Body of pancreas (tissue), 4 donors: ENCODE measurements around the gene SLF2. TPM values are rescaled to one million over a fixed set of nuclear protein-coding genes. Genes with fewer than 3 reads are reported as not detected.

ENCODE experiments used
- ATAC-seq: fragments of 150-250 bp; one replicate; pipeline ENCODE4 v1.9.1; 2016
- DNase-seq, 4 donors: peaks; one replicate each; pipeline ENCODE4 v3.0.0-alpha.2; 2019
- H3K27ac ChIP-seq, 4 donors: fragments of 200-600 bp; sonication (generic); 1 replicate in 3 of 4; 2 replicates in 1 of 4; pipeline versions ENCODE4 v1.5.1 to v1.6.1; 2016 to 2019; ENCODE audit warnings: mild to moderate bottlenecking in 1 of 4, mixed read lengths in 1 of 4, moderate library complexity in 1 of 4
- H3K27me3 ChIP-seq, 2 donors: fragments of 200-600 bp; sonication (generic); one replicate each; pipeline ENCODE4 v1.6.0; 2016; ENCODE audit warnings: mild to moderate bottlenecking in 1 of 2
- H3K36me3 ChIP-seq, 2 donors: fragments of 200-600 bp; sonication (generic); replicated peaks in 1 of 2; 2 replicates each; pipeline ENCODE4 v1.5.1; 2016; ENCODE audit warnings: low read depth in 2 of 2; ENCODE audit not compliant: insufficient read depth in 1 of 2
- H3K4me1 ChIP-seq: fragments of 200-600 bp; sonication (generic); one replicate; pipeline ENCODE4 v1.6.0; 2016
- H3K4me3 ChIP-seq, 2 donors: fragments of 200-600 bp; sonication (generic); 1 replicate in 1 of 2; 2 replicates in 1 of 2; pipeline ENCODE4 v1.5.1; 2016 to 2019
- H3K9me3 ChIP-seq, 3 donors: fragments of 200-600 bp; sonication (generic); 1 replicate in 2 of 3; 2 replicates in 1 of 3; pipeline ENCODE4 v1.5.1; 2016
- POLR2A ChIP-seq, 3 donors: fragments of 450-650 bp; IDR thresholded peaks; one replicate each; pipeline ENCODE4 v1.6.1; 2016; ENCODE audit warnings: antibody characterized with exemption in 3 of 3, mild to moderate bottlenecking in 2 of 3
- WGBS, 2 donors: methylation state at CpG; one replicate each; pipeline ENCODE4 v1.1.5; 2017; 5-methylcytosine and 5-hydroxymethylcytosine counted together
- intact Hi-C: fragments of 100-400 bp; cut with DNase I; formaldehyde crosslinking; loops from one replicate; pipeline ENCODE4 v1.15.1; 2023
- total RNA-seq, 2 donors: library from RNA; depleted of rRNA; stranded (reverse); fragments of >200 nt; gene quantifications; one replicate each; pipeline ENCODE4 v1.1.0, GENCODE V29; 2016
- TF ChIP-seq, protein P1 (sequence below), 7 experiments: fragments of 450-650 bp in 4 of 7; fragments of 200-600 bp in 3 of 7; sonication (generic) in 3 of 7; IDR thresholded peaks; one replicate each; pipeline ENCODE4 v1.5.1; 2016 to 2019; ENCODE audit warnings: antibody characterized with exemption in 7 of 7

SLF2 gene
- total RNA-seq, 2 donors from 2014 or later, result 16.2 to 26.7 TPM

DNA sequence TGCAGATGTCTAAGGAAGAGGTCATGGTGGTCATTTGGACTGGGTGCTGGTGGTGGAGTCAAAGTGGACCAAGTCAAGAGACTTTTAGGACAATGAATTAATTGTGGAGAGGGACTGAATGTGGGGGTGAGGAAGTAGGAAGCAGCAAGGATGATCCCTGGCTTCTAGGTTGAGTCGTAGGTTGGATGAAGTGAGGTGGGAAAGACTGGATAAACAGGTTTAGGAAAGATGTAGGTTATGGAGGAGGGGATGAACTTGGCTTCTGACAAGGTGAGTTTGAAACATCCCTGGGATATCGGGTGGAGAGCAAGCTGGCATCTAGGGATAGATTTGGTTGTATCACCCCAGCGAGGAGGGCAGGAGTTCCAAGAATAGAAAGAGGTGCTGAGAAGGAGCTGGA lies 64.1 kb downstream of the SLF2 start:
- H3K27me3 ChIP-seq, result no peaks in the 10 kb centered on the region
- intact Hi-C loops, result no loop called here
- peaks cover 0 to 7% of the 10 kb centered on the region in 2 donors for H3K36me3 ChIP-seq
- no peak overlapping the region for H3K27ac ChIP-seq
- no peaks in the 10 kb centered on the region for H3K9me3 ChIP-seq
- DNase-seq (no peak), ATAC-seq (no peak)
- H3K4me3 ChIP-seq, result no peak overlapping the region
- WGBS, 2 donors, result 63 to 70% methylated on average over 3 of the region's 3 CpGs
- peaks cover 17% of the 10 kb centered on the region for H3K4me1 ChIP-seq
- TF ChIP-seq POLR2A (IDR thresholded peaks at IDR 0.05), result no peak
- TF ChIP-seq, protein P1, sequence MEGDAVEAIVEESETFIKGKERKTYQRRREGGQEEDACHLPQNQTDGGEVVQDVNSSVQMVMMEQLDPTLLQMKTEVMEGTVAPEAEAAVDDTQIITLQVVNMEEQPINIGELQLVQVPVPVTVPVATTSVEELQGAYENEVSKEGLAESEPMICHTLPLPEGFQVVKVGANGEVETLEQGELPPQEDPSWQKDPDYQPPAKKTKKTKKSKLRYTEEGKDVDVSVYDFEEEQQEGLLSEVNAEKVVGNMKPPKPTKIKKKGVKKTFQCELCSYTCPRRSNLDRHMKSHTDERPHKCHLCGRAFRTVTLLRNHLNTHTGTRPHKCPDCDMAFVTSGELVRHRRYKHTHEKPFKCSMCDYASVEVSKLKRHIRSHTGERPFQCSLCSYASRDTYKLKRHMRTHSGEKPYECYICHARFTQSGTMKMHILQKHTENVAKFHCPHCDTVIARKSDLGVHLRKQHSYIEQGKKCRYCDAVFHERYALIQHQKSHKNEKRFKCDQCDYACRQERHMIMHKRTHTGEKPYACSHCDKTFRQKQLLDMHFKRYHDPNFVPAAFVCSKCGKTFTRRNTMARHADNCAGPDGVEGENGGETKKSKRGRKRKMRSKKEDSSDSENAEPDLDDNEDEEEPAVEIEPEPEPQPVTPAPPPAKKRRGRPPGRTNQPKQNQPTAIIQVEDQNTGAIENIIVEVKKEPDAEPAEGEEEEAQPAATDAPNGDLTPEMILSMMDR (IDR thresholded peaks at IDR 0.05), result no peak

DNA sequence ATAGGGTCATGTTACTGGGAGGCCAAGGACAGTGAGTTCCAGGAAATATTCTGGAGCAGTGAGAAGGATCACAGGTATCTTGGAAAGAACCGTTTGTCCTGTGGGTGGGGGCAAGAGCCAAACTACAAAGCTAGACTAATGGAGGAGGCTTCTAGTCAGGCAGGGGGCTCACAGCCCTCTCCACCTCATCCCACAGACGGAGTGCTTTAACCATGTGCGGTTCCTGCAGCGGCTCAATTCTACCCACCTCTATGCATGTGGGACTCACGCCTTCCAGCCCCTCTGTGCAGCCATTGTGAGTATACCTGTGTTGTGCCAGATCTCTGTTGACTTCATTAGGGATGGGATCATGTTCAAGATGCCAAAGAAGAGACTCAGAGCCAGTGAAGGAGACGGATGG lies 64.7 kb downstream of the SLF2 start:
- Histone ChIP-seq H3K9me3 (no peaks in the 10 kb centered on the region), H3K4me1 (peaks cover 12% of the 10 kb centered on the region), H3K4me3 (no peak overlapping the region), H3K27me3 (no peaks in the 10 kb centered on the region), H3K27ac (no peak overlapping the region), H3K36me3 (peaks cover 0 to 7% of the 10 kb centered on the region in 2 donors)
- WGBS, 2 donors, result 75 to 94% methylated on average over 6 of the region's 6 CpGs
- no peak for DNase-seq
- no peak for ATAC-seq
- TF ChIP-seq, protein P1 (IDR thresholded peaks at IDR 0.05), result no peak
- no peak for TF ChIP-seq POLR2A (IDR thresholded peaks at IDR 0.05)
- intact Hi-C loops, result no loop called here

DNA sequence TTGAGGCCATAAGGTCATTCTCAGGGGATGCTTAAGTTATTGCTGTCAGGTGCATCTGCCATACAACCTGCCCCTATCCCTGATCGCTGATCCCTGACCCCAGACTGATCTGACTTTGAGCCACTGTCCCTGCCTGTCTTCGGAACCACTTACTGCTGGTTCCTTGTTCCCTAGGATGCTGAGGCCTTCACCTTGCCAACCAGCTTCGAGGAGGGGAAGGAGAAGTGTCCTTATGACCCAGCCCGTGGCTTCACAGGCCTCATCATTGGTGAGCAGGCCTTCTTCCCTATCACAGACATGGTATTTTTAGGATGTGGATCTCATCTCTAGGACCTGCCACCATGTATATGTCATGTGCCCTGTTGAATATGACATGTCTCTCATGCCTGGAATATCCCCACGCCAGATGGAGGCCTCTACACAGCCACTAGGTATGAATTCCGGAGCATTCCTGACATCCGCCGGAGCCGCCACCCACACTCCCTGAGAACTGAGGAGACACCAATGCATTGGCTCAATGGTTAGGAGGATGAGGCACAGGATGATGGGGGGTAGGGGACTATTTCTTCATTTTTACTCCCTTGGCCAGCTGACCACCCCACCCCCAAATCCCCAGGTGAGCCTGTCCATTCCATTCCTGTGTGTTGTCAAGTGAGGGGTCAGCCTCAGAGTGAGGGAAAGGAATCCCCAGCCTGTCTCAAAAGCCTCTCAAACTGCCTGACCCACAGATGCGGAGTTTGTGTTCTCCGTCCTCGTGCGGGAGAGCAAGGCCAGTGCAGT lies 65.5 kb downstream of the SLF2 start:
- ATAC-seq, result no peak
- H3K36me3 ChIP-seq, result peaks cover 0 to 7% of the 10 kb centered on the region in 2 donors
- no peak for DNase-seq
- peaks cover 3% of the 10 kb centered on the region for H3K4me1 ChIP-seq
- H3K27me3 ChIP-seq, result no peaks in the 10 kb centered on the region
- WGBS, 2 donors, result 89 to 91% methylated on average over 6 to 13 of the region's 13 CpGs
- no peaks in the 10 kb centered on the region for H3K9me3 ChIP-seq
- no peak overlapping the region for H3K4me3 ChIP-seq
- no peak overlapping the region for H3K27ac ChIP-seq
- TF ChIP-seq POLR2A (IDR thresholded peaks at IDR 0.05), result no peak
- intact Hi-C loops, result no loop called here

DNA sequence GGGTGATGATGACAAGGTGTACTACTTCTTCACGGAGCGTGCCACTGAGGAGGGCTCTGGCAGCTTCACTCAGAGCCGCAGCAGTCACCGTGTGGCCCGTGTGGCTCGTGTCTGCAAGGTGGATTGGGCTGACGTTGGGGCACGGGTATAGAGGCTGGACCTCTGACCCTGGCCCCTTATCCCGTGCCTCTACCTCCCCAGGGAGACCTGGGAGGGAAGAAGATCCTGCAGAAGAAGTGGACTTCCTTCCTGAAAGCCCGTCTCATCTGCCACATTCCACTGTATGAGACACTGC lies 66.1 kb downstream of the SLF2 start:
- no peak overlapping the region for H3K4me3 ChIP-seq
- H3K4me1 ChIP-seq, result peaks cover 3% of the 10 kb centered on the region
- no peak for TF ChIP-seq POLR2A (IDR thresholded peaks at IDR 0.05)
- TF ChIP-seq, protein P1 (IDR thresholded peaks at IDR 0.05), result no peak
- ATAC-seq (no peak), DNase-seq (no peak)
- WGBS, 2 donors, result 76% methylated on average over 10 of the region's 10 CpGs; no CpG with 5 or more reads in 1 of the 2 donors
- peaks cover 0 to 7% of the 10 kb centered on the region in 2 donors for H3K36me3 ChIP-seq
- no peak overlapping the region for H3K27ac ChIP-seq
- intact Hi-C loops, result no loop called here
- H3K9me3 ChIP-seq, result no peaks in the 10 kb centered on the region
- no peaks in the 10 kb centered on the region for H3K27me3 ChIP-seq

DNA sequence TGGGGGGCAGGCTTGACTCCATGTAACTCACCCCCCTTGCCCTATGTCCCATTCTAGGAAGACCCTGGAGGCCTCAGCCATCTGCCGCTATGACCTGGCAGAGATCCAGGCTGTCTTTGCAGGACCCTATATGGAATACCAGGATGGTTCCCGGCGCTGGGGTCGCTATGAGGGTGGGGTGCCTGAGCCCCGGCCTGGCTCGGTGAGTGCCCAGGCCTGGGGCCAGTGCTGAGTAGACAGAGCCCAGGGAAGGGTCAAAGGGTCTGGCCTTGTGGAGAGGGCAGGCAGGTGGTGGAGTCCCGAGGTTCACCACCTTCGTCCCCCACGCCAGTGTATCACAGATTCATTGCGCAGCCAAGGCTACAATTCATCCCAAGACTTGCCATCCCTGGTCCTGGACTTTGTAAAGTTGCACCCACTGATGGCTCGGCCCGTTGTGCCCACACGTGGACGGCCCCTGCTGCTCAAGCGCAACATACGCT lies 67.1 kb downstream of the SLF2 start:
- no peak for DNase-seq
- WGBS, 2 donors, result 86 to 88% methylated on average over 7 to 15 of the region's 16 CpGs
- H3K36me3 ChIP-seq, result peaks cover 0 to 7% of the 10 kb centered on the region in 2 donors
- H3K4me1 ChIP-seq, result peaks cover 3% of the 10 kb centered on the region
- TF ChIP-seq POLR2A (IDR thresholded peaks at IDR 0.05), result no peak
- H3K9me3 ChIP-seq, result no peaks in the 10 kb centered on the region
- no peaks in the 10 kb centered on the region for H3K27me3 ChIP-seq
- no peak overlapping the region for H3K27ac ChIP-seq
- no peak for ATAC-seq
- H3K4me3 ChIP-seq, result no peak overlapping the region
- intact Hi-C loops, result no loop called here

DNA sequence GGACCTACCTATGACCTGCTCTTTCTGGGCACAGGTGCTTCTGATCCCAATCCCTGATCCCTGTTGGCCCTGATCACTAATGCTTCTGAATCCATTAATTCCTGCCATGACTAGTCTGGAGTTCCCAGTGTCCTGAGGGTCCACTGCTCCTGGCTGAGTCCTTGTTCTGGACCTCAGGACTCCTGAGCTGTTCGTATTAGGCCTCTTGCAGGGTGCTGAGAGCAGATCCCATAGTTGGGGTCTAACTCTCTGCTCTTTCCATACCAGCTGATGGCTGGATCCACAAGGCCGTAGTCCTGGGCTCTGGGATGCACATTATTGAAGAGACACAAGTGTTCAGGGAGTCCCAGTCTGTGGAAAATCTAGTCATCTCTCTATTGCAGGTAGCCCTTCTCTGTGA lies 67.5 kb downstream of the SLF2 start:
- TF ChIP-seq POLR2A (IDR thresholded peaks at IDR 0.05), result no peak
- TF ChIP-seq, protein P1 (IDR thresholded peaks at IDR 0.05), result no peak
- 70 to 100% methylated on average over 1 to 2 of the region's 2 CpGs for WGBS, 2 donors
- no peak overlapping the region for H3K4me3 ChIP-seq
- H3K27ac ChIP-seq, result no peak overlapping the region
- peaks cover 8% of the 10 kb centered on the region for H3K4me1 ChIP-seq
- H3K36me3 ChIP-seq, result peaks cover 0 to 7% of the 10 kb centered on the region in 2 donors
- DNase-seq (no peak), ATAC-seq (no peak)
- no peaks in the 10 kb centered on the region for H3K9me3 ChIP-seq
- intact Hi-C loops, result no loop called here
- H3K27me3 ChIP-seq, result no peaks in the 10 kb centered on the region
